GM12872 (cell line): ENCODE results near the gene HTR2B.

Experiments
- TF ChIP-seq, protein P1 (sequence below): IDR thresholded peaks from 3 replicates; pipeline ENCODE4 v1.5.1; 2011; ENCODE audit warnings: low read depth, mild to moderate bottlenecking, low read length, moderate library complexity; ENCODE audit not compliant: insufficient read depth

The HTR2B gene

DNA sequence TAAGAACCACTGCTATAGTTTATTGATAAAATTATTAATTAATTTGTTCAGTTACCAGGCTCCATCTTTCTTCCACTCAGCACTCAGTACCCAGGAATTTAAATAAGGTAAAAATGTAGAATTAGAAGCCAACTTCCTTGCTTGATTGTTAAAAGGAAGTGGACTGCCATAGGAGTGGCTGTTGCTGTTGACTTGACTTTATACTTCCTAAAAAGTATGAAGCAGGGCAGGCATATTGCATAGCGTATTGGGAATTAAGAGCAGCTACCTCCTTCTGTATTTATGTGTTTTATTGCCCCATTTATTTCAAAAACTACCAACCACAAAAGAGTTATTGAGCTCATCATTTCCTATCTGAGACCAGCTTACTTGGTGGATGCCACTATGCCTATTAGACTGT lies 40.3 kb downstream of the HTR2B start:
- TF ChIP-seq, protein P1, sequence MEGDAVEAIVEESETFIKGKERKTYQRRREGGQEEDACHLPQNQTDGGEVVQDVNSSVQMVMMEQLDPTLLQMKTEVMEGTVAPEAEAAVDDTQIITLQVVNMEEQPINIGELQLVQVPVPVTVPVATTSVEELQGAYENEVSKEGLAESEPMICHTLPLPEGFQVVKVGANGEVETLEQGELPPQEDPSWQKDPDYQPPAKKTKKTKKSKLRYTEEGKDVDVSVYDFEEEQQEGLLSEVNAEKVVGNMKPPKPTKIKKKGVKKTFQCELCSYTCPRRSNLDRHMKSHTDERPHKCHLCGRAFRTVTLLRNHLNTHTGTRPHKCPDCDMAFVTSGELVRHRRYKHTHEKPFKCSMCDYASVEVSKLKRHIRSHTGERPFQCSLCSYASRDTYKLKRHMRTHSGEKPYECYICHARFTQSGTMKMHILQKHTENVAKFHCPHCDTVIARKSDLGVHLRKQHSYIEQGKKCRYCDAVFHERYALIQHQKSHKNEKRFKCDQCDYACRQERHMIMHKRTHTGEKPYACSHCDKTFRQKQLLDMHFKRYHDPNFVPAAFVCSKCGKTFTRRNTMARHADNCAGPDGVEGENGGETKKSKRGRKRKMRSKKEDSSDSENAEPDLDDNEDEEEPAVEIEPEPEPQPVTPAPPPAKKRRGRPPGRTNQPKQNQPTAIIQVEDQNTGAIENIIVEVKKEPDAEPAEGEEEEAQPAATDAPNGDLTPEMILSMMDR = no peak

DNA sequence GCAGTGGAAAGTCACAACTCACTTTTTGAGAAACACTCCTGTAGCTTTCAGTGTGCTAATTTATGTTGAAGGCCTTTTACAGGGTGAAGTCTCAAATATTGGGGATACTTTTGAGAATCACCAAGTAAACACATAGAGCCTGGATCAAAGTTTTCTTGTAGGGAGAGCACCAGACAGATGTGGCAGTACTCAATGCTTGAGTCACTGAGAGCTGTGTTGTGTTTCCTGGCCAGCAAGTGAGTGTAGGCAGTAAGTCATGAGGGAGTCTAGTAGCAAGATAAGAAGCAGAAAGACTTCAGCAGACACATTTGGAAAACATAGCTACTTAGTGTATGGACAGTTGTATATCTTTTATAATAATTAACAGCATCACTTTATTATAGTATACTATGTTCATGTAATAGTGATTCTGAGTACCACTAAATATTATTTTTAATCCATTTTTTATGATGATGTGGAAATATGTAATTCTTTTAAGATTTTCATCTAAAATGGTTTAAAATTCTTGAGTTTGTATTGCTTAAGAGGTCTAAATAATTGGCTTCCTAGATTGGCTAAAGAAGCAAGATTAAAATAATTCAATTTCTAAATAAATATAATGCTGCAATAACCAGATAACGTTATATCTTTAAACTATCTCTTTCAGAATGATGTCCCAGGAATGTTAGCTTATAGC lies 55.3 kb downstream of the HTR2B start:
- TF ChIP-seq, protein P1 = no peak

DNA sequence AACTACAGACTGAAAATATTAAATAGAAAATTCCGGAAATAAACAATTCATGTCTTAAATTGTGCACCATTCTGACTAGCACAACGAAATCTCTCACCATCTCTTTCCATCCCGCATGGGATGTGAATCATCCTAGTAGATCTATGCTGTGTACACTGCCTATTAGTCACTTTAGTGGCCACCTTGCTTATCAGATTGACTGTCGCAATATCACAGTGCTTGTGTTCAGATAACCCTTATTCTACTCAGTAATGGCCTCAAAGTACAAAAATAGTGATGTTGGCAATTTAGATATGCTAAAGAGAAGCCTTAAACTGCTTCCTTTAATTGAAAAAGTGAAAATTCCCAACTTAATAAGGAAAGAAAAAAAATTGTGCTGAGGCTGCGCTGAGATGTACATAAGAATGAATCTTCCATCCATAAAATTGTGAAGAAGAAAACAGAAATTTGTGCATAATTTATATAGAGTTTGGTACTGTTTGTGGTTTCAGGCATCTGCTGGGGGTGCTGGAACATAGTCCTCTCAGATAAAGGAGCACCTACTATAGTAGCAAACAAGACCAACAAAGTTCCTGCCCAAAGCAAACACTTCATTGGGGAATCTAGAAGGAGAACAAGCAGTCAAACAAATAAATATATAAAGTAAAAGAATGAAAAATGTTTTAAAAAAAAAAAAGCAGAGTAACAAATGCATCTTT lies 56.2 kb downstream of the HTR2B start:
- TF ChIP-seq, protein P1 = no peak

DNA sequence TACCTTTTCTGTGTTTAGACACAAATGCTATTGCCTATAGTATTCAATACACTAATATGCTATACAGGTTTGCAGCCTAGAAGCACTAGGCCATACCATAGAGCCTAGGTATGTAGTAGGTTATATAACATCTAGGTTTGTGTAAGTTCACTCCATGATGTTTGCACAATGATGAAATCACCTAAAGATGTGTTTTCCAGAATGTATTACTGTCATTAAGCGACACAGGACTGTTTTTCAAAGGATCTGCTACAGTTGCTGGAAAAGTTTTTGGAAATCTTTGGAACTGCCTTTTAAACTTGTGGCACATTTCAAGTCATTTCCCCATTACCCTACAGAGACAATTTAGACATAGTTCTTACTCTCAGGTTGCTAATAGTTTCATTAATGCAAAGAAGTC lies 58.9 kb downstream of the HTR2B start:
- TF ChIP-seq, protein P1 = no peak

DNA sequence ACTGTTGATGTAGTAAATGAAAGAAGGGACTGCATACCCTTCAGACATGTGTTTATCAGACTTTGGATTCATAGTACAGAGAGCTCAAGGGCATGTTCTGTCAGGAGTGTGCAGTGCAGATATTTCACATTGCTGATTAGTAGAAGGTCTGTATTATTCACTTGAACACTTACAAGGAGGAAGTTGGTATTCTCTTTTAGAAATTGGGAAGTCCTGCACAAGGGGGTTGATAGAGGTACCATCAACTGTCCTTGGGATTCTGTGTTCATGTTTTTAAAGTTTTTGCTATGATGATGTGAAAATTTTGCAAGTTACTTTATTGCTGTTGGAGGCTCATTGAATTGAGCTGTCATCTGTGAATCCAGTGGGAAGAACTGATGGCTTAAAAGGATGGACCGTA lies 61.5 kb downstream of the HTR2B start:
- TF ChIP-seq, protein P1 = no peak

DNA sequence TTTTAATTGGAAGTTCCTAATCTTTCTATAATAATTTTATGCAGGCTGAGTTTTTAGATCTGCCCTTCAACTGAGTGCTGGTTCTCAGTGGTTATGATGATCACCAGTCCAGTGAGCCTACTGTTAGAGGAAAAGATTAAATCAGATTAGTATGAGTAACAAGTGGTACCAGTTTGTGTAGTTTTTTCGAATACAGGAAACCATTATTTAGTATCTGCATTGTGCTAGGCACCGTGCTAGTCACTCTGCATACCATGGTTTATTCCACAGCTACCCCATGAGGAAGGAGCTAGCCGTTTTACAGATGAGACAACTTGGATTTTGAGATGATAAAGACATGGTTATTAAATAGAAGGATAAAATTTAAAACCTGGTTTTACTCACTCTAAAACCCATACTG lies 62.1 kb downstream of the HTR2B start:
- TF ChIP-seq, protein P1 = no peak

DNA sequence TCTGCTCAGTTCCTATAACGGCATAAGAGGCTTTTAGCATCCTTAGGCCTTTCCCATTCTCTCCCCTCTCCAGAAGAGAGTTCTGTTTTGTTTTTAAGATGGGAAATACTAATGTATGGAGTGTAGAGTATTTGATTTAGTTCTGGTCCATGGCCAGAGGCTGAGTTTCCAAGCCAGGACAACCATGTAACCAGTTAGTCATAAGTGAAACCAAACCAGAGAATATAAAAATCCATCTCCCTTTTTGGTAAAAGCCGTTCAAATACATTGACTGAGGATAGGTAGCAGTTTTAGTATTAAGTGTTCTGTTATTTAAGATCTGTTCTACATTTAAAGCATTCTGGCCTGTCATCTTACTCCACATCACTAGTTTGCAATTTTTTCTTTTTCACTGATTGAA lies 65.1 kb downstream of the HTR2B start:
- TF ChIP-seq, protein P1 = no peak
